ENCODE data around the gene YAF2.
A peak's percentile ranks its signal among the peaks of the same experiment; 100 is the strongest.

The YAF2 gene, protein sequence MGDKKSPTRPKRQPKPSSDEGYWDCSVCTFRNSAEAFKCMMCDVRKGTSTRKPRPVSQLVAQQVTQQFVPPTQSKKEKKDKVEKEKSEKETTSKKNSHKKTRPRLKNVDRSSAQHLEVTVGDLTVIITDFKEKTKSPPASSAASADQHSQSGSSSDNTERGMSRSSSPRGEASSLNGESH

DNA sequence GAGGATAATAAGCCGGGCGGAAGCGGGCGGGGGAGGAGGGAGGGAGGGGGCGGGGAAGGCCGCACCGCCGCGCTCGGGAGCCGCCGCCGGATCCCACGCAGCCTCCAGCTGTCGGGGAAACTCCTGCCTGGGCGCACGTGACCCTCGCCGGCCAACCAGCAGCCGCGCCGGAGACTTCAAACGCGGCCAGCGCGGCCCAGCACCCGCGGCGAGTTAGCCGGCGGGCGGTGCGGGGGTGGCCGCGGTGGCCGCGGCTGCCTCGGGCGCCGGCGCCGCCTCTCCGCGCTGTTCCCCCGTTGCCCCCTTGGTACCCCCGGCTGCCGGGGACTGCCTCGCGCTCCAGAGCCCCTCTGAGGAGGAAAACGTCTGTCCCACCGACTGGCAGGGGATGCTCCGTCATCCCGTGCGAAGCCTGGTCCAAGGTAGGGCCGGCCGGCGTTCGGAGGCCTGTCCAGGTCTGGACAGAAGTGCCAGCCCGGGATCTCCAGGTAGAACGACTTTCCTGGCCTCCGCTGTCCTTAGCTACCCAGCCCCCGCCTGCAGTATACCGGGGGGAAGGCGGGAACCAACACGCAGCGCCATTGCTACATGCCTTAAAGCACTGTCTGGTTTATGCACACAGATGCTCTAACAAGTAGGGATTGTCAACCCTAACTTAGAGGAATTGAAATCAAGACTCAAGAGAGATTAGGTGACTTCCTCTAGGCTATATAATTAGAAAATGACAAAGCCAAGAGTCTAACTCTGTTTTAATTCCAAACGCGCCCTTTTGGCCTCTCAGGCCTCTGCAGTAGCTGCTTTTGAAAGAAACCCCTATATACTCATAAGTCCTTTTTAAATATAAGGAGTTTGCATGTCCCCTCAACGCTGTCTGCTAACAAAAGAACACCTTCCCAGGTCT is at the start of gene YAF2:
Gene YAF2 (minus strand): TSS at position 9 of the 901 bp plus-strand sequence. CDS start 68 bp downstream, outside the sequence.
- DNase-seq (ENCODE audit: low read depth), result peak; percentile 67

DNA sequence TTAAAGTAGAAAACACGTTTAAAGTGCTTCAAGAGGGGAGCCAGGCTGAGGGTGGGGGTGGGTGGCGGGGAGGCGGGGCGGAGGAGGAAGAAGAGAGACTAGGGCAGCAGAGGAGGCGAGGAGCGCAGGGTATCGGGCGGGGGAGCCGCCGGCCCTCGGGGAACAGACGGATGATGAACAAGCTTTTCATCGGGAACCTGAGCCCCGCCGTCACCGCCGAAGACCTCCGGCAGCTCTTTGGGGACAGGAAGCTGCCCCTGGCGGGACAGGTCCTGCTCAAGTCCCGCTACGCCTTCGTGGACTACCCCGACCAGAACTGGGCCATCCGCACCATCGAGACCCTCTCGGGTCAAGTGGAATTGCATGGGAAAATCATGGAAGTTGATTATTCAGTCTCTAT is 48.7 kb upstream of the YAF2 start:
- DNase-seq (ENCODE audit: low read depth), result no peak

DNA sequence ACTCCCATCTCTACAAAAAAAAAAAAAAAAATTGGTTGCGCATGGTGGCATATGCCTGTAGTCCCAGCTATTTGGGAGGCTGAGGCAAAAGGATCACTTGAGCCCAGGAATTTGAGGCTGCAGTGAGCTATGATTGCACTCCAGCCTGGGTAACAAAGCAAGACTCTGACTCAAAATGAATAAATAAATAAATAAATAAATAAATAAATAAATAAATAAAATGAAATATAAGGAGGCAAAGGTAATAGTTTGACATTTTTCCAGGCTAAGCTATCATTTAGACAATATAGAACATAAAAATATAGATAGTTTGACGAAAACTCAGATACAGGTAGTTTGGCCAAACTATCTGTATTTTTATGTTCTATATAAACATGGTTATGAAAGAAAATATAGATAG is 47.4 kb upstream of the YAF2 start:
- no peak for DNase-seq (ENCODE audit: low read depth)

DNA sequence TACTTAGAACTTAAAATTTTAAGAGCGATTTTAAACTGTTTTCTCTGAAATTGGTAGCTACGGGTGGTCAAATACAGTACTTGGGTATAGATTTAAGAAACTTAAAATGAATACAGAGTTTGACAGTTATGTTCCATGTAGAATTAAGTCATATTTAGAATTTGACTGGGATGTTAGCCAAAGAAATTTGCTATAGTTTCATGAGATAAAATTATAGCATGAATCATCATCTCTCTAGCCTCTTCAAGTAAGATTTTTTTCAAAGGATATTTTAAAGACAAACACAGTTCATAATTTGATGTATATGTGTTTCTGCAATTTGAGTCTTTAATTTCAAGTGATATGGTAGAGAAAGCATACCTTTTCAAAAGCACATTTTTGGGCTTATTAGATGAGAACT is 46.8 kb upstream of the YAF2 start:
- DNase-seq (ENCODE audit: low read depth), result no peak

DNA sequence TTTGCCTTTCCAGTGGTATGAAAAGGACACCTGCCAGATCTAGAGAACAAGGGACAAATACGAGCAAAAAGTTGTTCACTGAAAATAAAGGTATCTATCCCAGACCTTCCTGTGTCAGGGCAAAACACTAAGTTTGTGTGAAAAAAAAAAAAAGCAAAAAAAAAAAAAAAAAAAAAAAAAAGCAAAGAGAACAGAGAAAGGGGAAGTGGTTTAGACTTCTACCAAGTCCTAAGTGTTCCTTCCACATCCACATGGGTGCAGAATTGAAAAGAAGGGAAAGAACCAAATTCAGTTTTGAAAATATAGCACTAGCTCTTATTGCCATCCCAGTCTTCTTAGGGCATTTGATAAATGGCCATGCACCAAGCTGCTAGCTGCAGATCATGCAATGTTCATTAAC is 46.1 kb upstream of the YAF2 start:
- no peak for DNase-seq (ENCODE audit: low read depth)

DNA sequence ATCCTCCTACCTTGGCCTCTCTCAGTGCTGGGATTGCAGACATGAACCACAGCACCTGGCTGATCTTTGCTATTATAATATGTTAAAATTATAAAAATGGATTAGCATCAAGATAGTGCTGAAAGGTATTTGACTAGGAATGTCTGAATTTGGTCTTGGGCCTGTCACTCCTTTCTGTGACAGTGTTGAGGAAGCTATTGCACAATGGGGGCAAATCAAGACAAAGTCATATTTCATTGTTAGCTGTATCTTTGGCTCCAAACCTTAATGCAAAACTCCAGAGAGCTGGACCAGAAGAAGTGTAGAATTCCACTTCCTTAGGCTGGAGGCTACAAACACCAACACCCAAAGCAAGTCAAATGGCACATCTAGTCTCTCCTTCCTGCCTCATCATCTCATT is 45.7 kb upstream of the YAF2 start:
- no peak for DNase-seq (ENCODE audit: low read depth)

DNA sequence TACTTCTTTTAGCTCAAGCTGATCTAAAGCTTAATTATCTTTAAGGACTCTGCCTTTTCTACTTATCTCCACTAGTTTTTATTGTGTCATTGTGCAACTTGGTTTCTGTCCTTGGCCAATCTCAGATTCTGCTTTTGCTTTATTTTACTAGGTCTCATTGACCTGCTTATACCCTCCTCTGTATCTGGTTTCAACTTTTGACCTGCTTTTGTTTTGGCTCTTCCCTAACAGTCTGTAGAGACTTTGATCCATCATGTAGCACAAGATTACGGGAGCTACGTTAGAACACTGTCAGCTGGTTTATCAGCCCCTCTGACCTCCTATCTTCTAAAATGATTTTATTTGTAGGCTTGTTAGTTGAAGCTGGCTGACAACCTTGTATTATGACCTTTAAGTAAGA is 44.2 kb upstream of the YAF2 start:
- DNase-seq (ENCODE audit: low read depth), result no peak

DNA sequence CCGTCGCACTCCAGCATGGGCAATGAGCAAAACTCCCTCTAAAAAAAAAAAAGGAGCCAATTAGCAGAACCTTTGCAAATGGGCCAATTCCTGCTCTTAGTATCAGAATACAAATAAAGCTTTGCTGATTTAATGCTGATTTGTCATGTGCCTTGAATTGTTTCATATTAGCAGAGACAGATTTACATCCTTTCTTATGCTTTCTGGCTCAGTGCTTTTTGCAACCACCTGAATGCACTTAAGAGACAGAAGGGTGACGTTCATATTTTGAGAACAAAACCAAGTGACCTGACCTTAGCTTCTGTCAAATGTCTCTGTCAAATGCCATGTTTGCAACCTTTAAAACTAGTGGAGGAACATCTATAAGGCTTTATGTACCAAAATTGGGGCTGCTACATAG is 43.8 kb upstream of the YAF2 start:
- no peak for DNase-seq (ENCODE audit: low read depth)

DNA sequence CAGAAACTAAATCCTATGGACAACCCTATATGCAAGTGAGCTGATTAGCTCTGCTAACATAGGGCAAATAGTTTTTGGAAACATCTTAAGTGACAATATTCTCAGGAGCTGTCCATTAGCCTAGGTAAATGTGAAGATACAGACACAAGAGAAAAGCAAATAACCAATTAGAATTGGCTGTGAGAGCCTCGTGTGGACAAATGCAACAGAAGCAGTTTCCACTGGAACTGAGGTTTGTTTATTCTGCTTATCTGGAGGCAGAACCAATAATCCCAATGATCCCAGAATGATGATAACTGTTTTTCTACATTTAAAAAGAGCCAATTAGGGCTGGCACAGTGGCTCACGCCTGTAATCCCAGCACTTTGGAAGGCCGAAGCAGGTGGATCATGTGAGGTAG is 43.2 kb upstream of the YAF2 start:
- no peak for DNase-seq (ENCODE audit: low read depth)

DNA sequence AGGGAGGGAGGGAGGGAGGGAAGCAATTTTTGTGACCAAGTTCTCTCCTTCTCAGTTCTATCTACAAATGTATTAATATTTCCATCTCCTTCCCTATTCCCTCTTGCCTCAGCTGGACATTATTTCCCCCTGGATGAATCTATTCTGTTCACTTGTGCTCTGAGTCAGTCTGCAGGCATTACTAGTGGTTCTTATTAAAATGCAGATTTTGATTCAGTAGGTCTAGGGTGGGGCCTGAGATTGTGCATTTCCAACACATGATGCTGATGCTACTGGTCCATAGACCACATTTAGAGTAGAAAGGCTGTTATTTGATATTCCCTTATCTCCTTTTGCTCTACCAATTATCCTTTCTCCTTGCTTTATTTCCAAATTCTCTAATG is 40.1 kb upstream of the YAF2 start:
- DNase-seq (ENCODE audit: low read depth), result no peak

DNA sequence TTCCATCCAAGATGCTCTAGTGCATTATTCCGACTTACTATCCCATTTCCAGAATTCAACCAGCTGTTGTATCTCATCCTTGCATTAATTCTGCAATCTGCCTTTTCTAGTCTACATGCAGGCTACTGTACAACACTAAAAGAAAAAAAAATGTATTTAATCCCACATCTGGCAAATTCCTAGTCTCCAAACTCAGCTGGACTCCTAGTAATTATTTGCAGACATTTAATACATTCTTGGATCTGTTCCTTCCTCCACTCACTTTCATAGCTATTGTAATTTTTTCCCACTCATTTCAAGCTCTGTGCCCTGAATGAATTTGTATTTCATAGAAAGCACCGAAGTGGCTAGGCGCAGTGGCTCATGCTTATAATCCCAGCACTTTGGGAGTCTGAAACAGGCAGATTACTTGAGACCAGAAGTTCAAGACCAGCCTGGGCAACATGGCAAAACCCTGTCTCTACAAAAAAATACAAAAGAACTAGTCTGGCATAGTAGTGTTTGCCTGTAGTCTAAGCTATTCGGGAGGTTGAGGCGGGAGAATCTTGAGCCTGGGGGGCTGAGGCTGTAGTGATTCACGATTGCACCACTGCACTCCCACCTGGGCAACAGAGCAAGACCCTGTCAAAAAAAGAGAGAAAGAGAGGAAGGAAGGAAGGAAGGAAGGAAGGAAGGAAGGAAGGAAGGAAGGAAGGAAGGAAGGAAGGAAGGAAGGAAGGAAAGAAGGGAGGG is 39.5 kb upstream of the YAF2 start:
- no peak for DNase-seq (ENCODE audit: low read depth)

DNA sequence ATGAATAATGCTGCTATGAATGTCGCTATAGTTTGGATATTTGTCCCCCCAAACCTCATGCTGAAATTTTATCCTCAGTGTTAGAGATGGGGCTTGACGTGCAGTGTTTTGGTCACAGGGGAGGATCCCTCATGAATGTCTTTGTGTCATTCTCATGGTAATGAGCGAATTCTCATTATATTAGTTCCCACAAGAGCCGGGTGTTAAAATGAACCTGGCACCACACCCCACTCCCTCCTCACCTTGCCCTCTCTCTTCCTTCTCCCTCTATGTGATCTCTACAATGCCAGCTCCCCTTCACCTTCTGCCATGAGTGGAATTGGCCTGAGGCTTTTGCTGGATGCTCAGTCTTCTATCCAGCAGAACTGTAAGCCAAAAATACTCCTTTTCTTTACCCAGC is 37.5 kb upstream of the YAF2 start:
- DNase-seq (ENCODE audit: low read depth), result no peak

DNA sequence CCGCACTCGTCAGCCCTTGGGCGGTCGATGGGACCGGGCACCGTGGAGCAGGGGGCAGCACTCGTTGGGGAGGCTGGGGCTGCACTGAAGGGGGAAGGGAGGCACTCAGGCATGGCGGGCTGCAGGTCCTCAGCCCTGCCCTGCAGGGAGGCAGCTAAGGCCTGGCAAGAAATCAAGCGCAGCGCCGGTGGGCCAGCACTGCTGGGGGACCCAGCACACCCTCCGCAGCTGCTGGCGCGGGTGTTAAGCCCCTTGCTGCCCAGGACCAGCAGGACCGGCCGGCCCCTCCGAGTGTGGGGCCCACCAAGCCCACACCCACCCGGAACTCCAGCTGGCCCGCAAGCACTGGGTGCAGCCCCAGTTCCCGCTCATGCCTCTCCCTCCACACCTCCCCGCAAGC is 35.7 kb upstream of the YAF2 start:
- DNase-seq (ENCODE audit: low read depth), result no peak

DNA sequence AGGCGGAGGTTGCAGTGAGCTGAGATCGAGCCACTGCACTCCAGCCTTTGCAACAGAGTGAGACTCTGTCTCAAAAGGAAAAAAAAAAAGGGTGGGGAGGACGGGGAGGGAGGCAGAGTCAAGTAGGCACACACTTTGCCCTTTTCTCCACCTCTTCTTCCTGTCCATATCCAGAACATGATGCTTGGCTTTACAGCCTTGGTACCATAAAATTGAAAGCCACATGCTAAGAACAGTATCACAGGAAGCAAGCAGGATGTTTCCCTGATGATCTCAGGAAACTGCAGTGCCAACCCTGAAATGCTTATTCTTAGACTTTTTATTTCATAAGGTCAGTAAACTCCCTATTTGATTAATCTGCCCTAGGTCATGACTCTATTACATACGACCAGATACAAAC is 32.5 kb upstream of the YAF2 start:
- DNase-seq (ENCODE audit: low read depth), result no peak

DNA sequence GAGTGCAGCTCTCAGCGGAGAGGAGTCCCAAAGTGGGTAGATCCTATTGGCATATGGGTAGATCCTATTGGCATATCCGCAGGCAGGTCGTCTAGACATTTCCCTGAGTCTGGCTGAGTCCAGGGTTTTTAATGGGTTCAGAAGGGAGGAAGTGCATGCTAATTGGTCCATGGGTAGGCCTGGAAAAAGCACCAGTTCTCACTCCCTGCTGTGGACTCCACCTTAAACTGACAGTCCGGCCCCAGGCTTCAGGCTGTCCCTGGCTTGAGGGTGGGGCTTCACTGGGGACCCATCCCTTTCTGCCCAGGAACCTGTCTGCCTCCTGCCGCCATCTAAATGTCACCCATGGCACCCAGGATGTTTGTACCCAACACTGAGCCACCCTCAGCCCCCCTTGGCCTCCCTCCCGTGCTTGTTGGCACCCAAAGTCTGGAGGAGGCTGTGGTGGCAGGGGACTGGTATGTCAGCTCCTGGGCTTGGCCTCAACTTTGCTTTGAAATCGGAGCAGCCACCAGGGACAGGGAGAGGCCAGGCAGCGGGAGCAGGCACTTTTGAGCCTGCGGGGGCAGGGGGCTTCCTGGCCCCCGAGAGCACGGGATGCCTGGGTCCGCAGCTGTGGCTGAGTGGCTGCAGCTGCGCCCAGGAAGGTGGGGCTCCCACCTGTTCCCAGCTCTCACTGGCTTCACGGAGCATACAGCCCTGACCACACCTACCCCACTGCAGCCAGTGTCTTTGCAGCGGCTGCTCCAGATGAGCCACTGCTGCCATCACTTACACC is 29.6 kb upstream of the YAF2 start:
- DNase-seq (ENCODE audit: low read depth), result no peak

DNA sequence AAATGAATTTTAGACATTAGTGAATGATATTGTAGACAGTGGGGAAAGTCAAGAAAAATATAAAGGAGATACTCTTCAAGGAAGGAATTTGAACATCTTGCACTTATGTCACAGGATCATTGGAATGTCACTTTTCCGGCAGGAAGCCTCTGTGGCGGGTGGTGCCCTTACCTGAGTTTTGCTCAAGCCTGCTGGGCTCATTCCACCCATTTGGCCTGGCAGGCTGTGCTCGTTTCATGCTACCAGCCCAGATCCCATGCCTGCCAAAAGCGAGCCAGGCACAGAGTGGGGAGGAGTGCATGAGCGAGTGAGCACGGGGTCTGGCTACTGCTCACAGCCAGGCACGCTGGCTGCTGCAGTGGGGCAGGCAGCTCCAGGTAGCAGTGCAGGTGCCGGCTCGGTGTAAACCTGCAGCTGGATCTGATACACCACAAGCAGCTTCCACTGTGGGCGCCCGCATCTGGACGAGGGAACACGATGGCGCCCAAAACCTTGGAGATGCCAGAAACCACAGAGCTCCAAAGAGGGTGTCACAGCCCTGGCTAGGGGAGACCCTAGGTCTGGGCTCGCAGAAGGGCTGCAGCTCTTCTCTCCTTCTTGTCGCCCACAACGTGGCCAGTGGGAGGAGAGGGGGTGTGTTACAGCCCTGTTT is 28.7 kb upstream of the YAF2 start:
- no peak for DNase-seq (ENCODE audit: low read depth)

DNA sequence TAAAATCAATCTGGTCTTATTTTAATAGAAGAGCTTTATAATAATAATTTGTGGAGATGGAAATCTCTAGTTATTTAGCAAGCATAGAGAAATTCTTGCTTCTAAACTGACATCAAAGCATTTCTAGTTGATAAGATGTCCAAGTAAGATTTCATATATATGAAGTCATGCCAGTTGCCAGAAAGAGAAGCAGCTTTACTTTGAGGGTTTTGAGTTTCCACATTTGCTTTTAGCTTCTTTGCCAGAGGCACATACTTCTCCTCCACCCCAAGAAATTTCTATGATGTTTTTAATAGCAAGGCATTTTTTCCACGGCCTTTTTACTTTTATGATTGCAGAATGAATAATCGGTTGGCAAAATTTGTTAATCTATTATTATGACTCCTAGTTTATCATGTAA is 24.2 kb upstream of the YAF2 start:
- DNase-seq (ENCODE audit: low read depth), result no peak

DNA sequence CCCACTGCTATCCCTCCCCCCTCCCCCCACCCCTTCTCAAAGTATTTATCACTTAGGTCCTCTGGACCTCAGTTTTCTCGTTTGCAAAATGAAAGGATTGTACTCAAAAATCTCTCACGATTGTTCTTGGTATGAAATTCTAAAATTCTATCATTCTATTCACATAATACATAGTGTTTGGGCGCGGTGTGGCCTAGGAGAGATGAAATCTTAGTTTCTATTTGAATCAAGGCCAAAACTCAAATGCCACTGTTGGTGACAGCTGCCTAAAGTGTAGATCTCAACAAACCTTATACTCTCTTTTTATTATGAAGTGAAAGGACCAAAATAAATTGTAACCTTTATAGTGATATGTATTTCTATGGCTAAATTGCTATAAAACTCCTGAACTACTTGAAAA is 23.7 kb upstream of the YAF2 start:
- DNase-seq (ENCODE audit: low read depth), result no peak

DNA sequence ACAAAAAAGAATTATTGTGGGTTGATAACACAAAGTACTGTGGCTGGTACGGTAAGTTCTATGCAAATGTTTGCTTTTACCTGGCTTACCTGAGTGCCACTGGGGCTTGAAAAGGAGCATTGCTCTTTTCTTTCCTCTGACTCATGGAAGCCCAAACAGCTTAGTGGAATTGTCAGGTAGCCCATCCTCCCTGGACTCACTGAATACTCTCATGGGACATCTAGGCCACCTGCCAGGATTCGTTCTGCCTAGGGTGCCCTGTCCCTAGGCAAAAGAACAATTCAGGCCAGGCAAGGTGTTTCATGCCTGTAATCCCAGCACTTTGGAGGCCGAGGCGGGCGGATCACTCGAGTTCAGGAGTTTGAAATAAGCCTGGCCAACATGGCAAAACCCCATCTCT is 22.5 kb upstream of the YAF2 start:
- DNase-seq (ENCODE audit: low read depth), result no peak

DNA sequence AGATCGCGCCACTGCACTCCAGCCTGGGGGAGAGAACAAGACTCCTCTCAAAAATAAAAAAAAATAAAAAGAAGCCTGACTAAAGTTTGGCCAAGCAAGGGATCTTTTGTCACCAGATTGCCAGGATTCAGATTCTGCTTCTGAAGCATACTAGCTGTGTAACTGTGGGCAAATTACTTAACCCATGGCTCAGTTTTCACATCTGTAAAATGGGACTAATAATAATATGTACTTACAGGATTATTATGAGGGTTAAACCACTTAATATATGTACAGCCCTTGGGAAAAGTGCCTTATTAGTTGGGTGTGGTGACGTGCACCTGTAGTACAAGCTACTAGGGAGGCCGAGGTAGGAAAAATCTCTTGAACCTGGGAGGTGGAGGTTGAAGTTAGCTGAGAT is 21.7 kb upstream of the YAF2 start:
- no peak for DNase-seq (ENCODE audit: low read depth)

DNA sequence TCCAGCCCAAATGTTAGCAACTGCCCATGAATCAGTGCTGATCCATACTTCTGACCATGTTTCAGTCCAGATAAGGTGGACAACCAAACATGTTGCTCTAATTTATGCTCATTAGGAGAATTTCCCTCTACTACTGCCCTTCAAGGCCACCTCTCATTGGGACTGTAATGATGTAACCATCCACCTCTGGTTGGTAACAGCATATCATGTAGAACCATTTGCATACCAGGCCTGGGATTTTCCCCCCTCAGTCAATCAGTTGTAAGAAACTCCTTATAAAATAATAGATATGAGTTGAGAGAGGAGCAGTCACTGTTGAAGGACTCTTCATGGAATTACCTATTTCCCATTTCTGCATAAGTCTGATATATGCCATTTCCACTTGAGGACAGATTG is 17.8 kb upstream of the YAF2 start:
- DNase-seq (ENCODE audit: low read depth), result no peak

Measured in CMK (cell line).